Measurements from ENCODE around the gene CROCC2. TPM values are rescaled to one million over a fixed set of nuclear protein-coding genes. Genes with fewer than 3 reads are reported as not detected.

Gene CROCC2
- total and polyA plus RNA-seq, 10 of the 15 experiments (the other 5 are each of a cell fraction or from before 2014, with no cell fraction given), result not detected

DNA sequence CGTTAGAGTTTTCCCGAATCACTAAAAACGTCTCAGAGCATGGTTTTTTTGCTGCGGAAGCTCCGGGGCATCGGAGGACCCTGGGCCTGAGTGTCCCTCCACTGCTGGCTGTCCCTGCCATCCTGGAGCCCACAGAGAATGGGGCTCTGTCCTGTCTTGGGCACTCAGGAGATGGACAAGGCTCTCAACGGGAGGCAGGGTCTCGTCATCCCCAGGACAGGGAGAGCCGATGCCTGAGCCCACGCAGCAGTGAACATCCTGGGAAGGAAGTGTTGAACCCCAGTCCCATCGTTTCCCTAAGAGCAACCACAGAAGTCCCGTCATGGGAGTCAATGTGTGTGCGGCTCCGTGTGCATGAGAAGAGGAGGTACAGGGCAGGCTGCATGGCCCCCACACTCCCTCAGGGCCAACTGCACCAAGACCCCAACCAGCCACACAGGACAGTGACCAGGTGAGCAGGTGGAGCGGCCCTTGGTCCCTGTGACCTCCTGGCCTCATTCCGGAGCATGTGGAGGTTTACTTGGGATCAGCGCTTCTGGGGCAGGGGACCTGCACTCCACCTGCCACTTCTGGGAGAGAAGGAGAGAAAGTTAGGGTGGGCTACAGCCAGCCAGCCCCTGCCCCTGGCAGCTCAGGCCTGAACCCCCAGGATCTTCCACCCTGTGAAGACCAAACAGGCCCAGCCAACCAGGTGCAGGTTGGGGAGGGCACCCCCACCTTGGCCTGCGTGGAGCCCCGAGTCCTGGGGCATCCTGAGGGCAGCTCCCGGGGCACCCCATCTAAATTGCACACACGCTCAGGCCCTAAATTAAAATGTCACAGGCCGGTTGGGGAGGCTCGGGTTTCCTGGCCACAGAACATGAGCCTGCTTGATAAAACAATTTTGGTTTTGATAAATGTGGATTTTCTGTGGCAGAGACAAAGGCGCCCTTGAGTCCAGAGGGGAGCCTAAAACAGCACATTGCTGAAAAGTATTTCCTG, 89.2 kb downstream of the CROCC2 start:
- Histone ChIP-seq H3K27ac (ENCODE audit: control insufficient read depth, insufficient read depth) (no peak overlapping the region), H3K4me2 (ENCODE audit: control insufficient read depth, insufficient read depth) (no peak overlapping the region), H3K9ac (ENCODE audit: control insufficient read depth, insufficient read depth, low read length) (no peak overlapping the region), H2AFZ (ENCODE audit: control insufficient read depth, low read depth, low read length) (no peak overlapping the region), H3K79me2 (ENCODE audit: control insufficient read depth, insufficient read depth, low read length) (no peaks in the 10 kb centered on the region), H4K20me1 (ENCODE audit: control insufficient read depth, insufficient read depth) (no peaks in the 10 kb centered on the region), H3K27me3 (replicated peaks in 1 of 2; ENCODE audit: control insufficient read depth in 2 of 2, insufficient read depth in 2 of 2, low read length in 1 of 2) (peaks cover 1 to 7% of the 10 kb centered on the region in 2 experiments; a peak in 3 of 4 replicates), H3K9me3 (replicated peaks; ENCODE audit: control insufficient read depth, insufficient read depth, low read length) (no peaks in the 10 kb centered on the region), H3K4me3 (no peak overlapping the region), H3K4me1 (ENCODE audit: control insufficient read depth, insufficient read depth, low read length) (no peaks in the 10 kb centered on the region), H3K36me3 (ENCODE audit: control insufficient read depth in 2 of 2, insufficient read depth in 2 of 2, low read length in 1 of 2) (no peaks in the 10 kb centered on the region)
- FAIRE-seq (no peak), DNase-seq (ENCODE audit: low read depth, low spot score) (no peak), ATAC-seq (no peak)
- ChIA-PET POLR2A (no interaction called here), SMC1A (ENCODE audit: uncharacterized antibody, unreplicated experiment) (no interaction called here), RAD21 (ENCODE audit: unreplicated experiment) (no interaction called here), CTCF (no interaction called here)
- in situ Hi-C loops (cut with MboI) (no loop called here), intact Hi-C loops (cut with micrococcal nuclease; ENCODE audit: unreplicated experiment) (no loop called here)
- 52% methylated on average over 24 of the region's 24 CpGs for WGBS (ENCODE audit: insufficient coverage, insufficient replicate concordance, low lambda C conversion rate, missing lambda C conversion rate)
- BruUV-seq (replicated peaks), result no TSS peak
- TF ChIP-seq EZH2 (IDR thresholded peaks at IDR 0.05; ENCODE audit: borderline replicate concordance, control insufficient read depth, low read depth, low read length) (no peak), NRF1 (conservative IDR thresholded peaks at IDR 0.05; ENCODE audit: low read depth, low read length) (no peak), POLR2A (IDR thresholded peaks at IDR 0.05; ENCODE audit: low read depth, low read length) (no peak), RBBP5 (conservative IDR thresholded peaks at IDR 0.05) (no peak)
- TF ChIP-seq, protein P1, sequence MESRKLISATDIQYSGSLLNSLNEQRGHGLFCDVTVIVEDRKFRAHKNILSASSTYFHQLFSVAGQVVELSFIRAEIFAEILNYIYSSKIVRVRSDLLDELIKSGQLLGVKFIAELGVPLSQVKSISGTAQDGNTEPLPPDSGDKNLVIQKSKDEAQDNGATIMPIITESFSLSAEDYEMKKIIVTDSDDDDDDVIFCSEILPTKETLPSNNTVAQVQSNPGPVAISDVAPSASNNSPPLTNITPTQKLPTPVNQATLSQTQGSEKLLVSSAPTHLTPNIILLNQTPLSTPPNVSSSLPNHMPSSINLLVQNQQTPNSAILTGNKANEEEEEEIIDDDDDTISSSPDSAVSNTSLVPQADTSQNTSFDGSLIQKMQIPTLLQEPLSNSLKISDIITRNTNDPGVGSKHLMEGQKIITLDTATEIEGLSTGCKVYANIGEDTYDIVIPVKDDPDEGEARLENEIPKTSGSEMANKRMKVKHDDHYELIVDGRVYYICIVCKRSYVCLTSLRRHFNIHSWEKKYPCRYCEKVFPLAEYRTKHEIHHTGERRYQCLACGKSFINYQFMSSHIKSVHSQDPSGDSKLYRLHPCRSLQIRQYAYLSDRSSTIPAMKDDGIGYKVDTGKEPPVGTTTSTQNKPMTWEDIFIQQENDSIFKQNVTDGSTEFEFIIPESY (IDR thresholded peaks at IDR 0.05), result no peak

Data from GM12878 (cell line).